ENCODE measurements around the gene MRPS18A.

DNA sequence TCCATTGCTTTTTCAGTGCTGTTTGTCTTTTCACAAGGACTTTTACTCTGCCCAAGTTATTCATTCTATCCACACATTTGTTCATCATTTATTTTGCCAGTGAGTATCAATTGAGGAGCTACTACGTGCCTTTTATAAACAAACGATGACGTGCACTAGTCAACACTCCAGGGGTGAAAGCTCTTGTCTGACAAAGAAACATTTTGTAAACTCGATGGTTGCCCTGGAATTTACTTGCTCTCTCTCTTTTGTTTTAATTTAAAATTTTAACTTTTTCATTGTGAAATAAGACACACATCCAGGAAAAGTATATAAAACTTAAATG, 8.3 kb upstream of the MRPS18A start:
- TF ChIP-seq CTCF (conservative IDR thresholded peaks at IDR 0.05; ENCODE audit: low read depth, low read length) (no peak), EZH2phosphoT487 (IDR thresholded peaks at IDR 0.05; ENCODE audit: borderline replicate concordance, low read length) (no peak), EZH2 (IDR thresholded peaks at IDR 0.05; ENCODE audit: low read length, unreplicated experiment) (no peak)

Data from PC-3 (cell line).